Activated CD4-positive, alpha-beta T cell treated with anti-CD3 and anti-CD28 coated beads, Interleukin-2, amount 50 U/mL, for 16 hours (primary cell): ENCODE results near the gene NEK2.
"Not testable (repeated sequence)": the region's sequence is repeated elsewhere in the genome, so short reads cannot be mapped to it uniquely, and the experiment has no call there.

Experiments
- DNase-seq: peaks from one replicate; pipeline ENCODE4 v3.0.0-alpha.2; 2020

The NEK2 gene

DNA sequence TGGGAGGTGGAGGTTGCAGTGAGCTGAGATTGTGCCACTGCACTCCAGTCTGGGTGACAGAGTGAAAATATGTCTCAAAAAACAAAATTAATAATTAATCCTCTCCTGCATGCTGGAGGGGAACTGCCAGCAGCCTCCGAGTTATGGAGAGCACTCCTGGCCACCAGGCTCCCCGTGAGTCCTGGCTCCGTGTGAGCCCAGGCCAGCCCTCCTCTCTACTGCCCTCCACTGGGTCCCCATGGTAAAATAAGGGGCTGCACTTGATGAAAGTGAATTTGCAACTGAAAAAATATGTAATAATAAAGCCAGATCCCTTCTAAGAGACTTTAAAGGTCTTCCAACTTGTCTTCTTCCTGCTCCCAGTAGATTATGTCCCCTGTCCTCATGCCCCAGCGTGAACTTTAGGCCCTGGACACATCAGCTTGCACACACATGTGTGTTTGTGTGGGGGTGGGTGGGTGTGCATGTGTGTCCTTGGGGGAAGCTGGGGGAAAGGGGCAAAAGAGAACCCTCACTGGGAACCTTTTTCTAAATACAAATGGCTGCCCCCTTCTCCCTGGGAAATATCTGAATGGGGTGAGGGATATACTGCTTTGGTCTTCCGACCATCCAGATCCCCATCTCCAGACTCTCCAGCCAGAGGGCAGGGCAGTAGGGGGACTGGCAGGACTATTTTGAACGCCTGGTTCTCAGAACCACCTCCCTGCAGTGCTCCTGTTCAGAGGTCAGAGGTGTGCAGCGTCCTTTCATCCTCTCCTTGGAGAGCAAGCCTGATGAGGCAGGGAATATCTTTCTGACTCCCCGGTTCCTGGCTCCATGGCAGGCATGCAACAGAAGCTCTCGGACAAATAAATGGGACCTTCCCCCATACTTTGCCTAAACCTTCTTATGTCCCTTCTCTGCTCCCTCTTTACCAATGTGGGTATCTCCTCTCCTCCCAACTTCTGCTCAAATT is 26.2 kb downstream of the NEK2 start:
- DNase-seq: no peak

DNA sequence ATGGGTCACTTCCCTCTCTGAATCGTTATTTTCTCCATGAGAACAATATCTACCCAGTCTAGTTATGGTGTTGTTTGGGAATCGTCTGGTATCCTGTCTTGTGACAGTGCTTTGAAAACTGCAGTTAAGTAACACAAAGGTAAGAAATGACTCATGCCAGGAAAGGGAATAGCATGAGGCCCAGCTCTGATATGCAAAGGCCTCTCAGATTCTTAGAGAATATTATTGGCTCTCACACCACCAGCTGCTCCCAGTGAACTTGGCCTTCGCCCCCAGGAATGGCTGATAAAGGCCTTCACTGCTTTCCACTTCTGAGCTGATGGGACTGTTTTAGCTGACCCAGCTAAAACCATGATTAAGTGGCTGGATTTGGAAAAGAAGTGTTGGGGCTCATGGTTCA is 27.1 kb downstream of the NEK2 start:
- no peak for DNase-seq

DNA sequence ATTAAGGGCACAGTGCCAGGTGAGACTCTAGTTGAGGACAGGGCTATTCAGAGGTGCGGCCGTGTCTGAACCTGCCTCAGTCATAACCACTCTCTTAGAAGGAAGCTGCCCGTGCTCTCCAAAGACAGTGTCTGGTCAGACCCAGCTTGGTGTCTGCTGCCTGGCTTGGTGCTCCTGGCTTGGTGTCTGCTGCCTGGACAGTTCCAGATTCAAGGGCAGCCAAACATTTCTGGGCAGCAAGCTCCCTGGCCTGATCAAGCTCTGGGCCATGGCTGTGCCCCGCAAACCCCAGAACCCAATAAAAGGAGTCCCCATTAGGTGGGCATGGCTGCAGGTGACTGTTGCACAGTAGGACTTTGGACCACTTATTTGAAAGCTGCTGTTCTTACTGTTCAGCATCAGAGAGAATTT is 27.7 kb downstream of the NEK2 start:
- no peak for DNase-seq

DNA sequence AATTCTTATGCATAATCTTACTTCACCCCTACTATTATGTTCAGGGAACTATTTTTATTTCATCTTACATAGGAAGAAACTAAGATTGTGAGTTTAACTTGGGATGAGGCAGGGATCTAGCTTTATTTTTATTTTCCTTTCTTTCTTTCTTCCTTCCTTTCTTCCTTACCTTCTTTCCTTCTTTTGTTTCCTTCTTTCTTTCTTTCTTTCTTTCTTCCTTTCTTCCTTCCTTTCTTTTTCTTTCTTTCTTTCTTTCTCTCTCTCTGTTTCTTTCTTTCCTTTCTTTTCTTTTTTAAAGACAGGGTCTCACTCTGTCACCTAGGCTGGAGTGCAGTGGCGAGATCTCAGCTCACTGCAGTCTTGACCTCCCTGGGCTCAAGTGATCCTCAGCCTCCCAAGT is 28.9 kb downstream of the NEK2 start:
- DNase-seq: no peak

DNA sequence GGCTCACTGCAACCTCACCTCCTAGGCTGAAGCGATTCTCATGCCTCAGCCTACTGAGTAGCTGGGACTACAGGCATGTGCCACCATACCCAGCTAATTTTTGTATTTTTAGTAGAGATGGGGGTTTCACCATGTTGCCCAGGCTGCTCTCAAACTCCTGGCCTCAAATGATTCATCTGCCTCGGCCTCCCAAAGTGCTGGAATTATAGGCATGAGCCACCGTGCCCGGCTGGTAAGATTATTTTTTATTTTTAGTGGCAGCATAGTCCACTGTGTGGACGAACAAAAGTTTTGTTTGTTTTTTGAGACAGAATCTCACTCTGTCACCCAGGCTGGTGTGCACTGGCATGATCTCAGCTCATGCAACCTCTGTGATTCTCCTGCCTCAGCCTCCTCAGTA is 29.8 kb downstream of the NEK2 start:
- not testable (repeated sequence) for DNase-seq

DNA sequence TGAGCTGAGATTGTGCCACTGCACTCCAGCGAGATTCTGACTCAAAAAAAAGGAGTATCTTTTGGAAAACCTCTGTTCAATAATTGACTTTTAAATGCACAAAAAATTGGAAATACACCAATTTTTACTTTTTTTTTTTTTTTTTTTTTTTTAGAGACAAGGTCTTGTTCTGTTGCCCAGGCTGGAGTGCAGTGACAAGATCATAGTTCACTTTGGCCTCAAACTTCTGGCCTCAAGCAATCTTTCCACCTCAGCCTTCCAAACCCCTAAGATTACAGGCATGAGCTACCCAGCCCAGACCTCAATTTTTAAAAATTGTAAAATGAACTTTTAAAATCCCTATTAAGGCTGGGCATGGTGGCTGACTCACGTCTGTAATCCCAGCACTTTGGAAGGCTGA is 30.8 kb downstream of the NEK2 start:
- no peak for DNase-seq

DNA sequence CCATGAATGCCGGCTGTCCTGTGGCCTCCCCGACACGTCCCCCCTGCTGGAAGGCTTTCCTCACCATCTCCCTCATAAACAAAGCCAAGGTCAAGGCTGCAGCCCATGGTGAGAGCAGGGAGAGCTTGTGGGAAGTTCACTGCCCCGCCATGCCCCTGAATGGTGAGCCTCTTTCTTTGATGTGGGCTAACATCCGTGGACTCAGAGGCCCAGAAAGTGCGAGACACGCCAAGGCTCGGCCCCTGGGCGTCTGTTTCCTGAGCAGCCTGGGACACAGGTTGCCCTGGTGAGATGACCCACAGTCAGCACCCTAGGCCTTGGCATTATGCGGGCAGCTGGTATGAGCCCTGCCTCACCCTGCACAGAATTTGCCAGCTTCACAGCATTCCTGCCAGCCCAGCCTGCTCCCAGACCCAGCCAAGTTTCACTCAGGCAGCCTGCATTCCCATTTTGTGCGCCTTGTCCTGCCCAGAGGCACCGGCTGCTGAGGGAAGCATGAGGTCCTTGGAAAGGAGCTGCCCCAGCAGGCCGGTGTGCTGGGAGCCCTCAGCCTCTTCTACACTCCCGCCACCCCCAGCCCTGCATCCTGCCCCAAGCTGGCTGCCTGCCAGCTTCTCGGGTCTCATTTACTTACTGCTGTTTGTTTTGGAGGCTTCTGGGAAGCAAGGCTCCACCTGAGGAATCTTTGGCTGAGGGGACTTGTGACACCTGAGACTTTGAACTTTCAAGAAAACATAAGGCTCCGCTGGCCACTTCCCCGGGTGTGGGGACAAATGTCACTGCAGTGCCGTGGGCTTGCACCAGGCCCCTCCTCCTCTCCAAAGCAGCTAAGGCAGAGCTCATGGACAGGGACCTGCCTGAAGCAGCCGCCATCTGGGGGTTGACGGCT is 31.9 kb downstream of the NEK2 start:
- no peak for DNase-seq

DNA sequence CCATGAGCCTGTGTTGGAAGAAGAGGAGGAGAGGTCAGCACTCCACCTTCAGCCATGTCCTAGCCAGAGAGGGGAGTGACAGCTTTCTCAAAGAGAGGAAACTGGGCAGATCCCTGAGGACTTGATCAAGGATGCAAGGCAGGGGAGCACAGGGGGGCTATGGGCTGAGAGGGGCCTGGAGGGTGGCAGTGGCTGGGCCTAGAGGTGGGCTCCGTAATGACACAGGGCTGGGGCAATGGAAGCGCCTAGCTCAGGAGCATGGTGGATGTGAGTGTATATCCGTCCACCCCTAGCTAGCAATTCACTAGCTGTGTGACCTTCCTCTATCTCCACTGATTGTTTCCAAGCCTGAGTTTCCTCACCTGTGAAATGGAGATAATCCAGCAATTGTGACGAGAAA is 32.6 kb downstream of the NEK2 start:
- DNase-seq: no peak

DNA sequence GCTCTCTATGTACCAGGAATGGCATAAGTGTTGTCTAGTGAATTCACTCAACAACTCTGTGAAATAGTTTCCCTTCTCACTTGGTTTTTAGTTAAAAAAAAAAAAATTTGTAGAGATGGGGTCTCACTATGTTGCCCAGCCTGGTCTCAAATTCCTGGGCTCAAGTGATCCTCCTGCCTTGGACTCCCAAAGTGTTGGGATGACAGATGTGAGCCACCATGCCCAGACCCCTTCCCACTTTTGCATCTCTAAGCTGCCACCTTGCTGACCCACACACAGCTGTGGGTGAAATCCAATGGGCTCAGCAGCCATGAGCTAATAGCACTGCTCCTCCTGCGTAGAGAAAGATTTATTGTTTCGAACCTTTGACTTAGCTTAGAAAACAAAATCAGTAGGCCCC is 33.5 kb downstream of the NEK2 start:
- no peak for DNase-seq

DNA sequence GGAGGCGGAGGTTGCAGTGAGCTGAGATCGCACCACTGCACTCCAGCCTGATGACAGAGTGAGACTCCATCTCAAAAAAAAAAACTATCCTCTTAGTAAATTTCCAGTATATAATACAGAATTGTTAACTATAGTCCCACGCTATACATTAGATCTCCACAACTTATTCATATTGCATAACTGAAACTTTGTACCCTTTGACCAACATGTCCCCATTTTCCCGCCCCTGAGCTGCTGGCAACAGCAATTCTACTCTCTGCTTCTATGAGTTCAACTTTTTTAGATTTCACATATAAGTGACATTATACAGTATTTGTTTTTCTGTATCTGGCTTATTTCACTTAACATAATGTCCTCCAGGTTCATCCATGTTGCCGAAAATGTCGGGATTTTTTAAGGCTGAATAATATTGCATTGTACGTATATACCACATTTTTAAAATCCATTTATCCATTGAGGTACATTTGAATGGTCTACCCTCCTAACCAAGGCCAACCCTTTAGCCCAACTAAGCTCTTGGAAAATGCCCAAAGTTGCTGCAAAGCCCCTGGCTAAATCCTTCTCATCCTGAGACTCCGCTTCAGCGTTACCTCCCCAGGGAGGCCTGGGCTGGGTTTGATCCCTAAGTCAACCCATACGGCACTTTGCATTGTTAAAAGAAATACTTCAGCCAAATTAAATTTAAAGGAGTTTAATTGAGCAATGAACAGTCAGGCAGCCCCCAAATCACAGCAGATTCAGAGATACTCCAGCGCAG is 34.2 kb downstream of the NEK2 start:
- no peak for DNase-seq

DNA sequence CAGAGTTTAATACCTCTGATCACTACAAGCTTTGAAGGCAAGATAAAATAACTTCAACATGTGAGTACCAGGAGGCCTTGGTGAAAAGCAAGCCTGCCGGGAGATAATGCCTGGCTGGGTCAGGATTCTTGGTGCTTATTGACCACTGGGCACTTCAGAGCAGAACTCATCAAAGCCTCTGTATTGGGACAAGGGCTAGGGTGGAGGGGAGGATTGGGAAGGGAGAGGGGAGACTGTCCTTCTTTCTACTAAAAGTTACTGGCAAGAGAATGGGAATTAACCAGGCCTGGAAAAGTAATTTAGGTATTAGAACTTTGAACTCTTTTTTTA is 35.2 kb downstream of the NEK2 start:
- no peak for DNase-seq

DNA sequence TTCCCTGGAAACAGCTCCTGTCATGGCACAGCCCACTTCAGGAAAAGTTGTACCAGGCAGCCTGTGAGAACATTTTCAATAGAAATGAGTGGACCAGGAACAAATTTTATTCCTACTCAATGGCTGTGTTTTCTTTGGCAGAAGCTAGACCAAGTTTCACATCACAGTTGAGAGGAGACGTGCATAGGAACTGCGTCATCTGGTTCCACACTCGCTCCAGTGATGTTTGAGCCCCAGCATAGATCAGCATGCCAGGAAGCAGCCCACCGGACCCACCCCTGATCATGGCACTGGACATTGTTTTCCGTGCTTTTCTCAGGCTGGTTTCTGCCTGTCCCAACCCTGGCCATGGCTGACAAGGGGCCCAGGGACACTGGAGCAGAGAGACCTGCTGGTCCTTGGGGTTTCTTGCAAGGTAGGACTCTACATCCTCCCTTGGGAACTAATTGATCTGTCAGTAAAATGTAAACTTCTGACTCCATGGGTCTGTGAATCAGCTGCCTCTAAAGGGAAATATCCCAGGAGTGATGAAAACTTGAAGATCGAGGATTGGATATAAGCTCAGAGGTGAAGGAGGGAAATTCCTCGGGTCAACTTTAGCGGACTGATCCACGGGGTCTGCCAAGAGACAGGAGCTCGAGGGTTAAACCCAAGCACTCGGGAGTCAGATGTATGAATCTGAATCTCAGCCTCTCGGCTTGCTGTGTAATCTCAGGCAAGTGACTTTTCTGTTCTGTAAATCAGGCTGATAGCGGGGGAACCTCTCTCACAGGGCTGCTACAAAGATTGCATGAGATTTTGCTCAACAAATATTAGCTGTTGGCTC is 35.7 kb downstream of the NEK2 start:
- no peak for DNase-seq

DNA sequence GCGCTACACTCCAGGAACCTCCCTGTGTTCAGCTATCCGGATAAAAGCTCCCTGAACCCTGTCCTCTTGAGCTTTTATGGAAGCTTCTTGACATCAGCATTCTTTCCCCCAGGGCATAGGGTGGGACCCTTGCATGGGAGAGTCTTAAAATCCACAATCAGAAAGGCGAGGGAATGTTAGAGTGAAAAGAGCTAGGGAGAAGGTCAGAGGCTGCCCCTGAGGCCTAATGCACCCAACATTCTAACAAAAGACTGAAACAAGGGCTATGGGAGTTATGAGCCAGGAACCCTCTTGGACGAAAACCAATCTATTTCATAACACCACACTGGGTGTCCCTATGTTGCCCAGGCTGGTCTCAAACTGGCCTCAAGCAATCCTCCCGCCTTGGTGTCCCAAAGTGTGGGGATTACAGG is 36.7 kb downstream of the NEK2 start:
- no peak for DNase-seq

DNA sequence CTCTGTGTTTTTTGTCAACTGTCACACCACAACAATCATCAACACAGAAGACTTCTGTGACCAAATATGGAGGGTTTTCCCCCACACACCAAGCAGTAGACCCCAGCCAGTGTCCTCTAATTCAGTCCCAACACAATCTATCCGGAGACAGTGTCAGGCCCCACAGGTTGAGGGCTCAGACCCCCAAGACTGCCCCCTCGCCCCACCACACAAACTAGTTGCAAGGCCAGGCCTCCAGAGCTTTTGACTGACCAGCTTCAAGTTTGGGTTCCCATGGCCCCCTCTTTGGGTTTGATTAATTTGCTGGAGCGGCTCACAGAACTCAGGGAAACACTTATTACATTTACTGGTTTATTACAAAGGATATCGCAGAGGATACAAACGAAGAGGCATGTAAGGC is 37.2 kb downstream of the NEK2 start:
- no peak for DNase-seq

DNA sequence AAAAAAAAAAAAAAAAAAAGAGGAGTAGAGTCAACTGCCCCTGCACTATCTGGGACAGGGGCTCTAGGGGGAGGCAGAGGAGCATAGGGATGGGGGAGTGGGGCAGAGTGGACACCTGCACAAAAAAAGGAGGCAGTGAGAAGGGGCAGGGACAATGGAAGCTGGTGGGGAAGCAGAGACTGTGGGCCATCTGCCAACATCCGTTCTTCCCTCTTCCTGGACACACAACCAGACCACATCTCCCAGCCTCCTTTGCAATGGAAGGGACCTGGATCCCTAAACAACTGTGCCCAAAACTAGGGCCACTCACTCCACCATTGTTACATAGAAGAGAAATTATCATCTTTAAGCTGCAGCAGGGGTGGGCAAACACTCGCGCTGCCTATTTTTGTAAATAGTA is 38.4 kb downstream of the NEK2 start:
- no peak for DNase-seq

DNA sequence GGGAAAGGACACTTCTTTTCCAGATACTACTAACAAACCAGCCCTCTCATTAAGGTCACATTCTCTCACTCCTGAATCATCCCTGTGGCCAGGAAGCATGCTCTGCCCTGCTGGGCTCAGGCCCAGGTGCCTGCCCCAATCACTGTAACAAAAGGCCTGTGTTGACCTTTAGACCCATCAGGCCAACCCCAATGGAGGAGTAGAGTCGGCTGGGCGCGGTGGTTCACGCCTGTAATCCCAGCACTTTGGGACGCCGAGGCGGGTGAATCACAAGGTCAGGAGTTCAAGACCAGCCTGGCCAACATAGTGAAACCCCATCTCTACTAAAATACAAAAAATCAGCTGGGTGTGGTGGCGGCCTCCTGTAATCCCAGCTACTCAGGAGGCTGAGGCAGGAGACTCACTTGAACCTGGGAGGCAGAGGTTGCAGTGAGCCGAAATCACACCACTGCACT is 38.8 kb downstream of the NEK2 start:
- not testable (repeated sequence) for DNase-seq

DNA sequence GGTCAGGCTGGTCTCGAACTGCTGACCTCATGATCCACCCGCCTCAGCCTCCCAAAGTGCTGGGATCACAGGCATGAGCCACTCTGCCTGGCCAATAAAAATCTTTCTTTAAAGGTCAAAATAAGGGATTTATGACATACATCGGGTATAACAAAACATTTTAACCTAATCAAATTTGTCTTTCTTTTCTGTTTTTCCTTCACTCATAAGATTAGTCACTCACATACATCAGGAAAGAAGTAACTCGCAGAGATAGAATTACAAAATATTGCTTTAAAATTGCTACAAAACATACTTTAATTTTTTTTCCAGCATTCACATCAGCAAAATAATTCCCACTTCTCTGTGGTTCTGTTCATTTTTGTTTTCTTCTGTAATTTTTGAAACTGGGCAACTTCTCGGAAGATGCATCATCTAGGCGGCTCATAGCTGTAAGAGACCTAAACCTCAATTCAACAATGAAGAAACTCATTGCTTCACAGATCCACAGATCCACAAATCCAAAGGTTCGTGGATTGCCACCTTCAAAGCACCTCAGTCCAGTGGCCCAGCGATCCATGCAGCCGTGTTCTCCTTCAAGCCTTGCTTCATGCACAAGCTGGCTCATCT is 39.7 kb downstream of the NEK2 start:
- no peak for DNase-seq

DNA sequence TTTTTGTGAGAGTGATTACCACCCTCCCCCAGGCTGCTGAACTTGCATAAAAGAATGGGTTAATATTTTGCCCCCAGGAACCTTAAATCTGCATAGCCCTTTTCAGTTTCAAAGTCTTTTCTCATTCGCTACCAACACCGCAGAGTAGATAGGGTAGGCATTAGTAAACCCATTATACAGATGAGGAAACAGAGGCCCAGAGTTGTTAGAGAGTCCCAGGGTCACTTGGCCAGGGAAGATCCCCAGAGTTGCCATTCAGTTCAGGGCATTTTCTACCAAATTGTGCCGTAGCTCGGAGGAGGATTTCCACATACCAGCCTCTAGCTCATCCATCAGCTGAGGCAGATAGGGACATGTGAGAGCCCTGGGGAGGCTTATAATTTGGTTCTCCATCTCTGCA is 40.5 kb downstream of the NEK2 start:
- DNase-seq: no peak

DNA sequence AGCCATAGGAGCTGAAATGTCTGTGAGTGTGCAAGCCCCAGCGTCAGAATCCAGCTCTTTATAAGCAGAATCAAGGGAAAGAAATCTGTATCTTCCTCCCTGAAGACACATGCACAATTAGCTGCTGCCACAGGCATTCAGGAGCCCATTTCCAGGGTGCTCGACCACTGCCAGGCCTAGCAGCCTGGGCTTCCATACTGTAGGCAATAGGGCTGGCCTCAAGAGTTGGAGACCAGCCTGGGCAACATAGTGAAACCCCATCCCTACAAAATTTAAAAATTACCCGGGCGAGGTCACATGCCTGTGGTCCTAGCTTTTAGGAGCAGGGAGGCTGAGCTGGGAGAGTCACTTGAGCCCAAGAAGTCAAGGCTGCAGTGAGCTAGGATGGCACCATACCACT is 41.0 kb downstream of the NEK2 start:
- no peak for DNase-seq

DNA sequence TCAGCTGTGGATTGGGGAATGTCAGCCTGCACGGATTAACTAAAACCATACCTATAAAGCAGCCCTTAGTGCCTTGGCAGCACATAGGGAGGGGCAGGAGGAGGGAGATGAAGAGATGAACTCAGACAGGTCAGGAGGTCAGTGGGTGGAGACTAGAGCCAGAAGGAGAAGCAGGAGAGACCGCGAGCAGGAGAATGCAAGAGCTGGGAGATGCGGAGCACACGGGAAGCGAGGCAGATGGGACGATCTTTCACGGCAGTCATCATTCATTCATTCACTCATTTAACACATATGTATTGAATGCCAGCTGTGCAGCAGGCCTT is 41.9 kb downstream of the NEK2 start:
- no peak for DNase-seq

DNA sequence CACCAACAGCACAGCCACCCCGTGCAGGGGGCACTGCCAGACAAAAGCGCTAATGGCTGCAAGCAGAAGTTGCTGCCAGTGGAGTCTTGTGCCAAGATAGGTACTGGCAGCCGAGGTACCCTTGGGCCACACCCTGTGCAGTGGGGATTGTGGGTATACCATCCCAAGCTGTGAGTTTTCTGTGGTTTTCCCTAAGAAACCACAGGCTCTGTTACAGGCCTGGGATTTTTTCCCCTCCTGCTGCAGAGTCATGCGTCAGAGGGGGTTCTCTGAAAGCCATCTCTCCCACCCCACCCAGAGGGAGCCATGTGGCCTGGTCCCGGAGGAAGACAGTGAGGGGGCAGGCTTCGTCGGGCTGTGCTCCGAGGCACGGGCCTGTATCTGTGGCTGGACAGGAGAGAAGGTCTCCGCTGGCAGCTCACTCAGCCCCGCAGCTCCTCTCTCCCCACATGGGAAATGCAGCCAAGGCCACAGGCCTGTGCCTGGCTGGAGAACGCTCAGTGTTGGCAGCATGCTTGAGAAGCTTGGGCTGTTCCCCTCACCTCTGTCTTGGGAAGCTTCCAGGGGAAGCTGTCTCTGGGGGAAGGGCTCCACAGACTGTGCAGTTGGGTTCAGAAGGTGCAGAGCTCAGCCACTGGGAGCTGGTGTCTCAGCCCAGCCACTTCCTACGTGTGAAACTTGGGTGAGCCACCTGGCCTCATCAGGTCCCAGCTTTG is 42.5 kb downstream of the NEK2 start:
- no peak for DNase-seq
